IMR-90 (cell line): ENCODE results near the gene HSFX2. TPM values are rescaled to one million over a fixed set of nuclear protein-coding genes. Genes with fewer than 3 reads are reported as not detected.
A peak's percentile ranks its signal among the peaks of the same experiment; 100 is the strongest.

Source experiments
- ATAC-seq: fragments of 200-7000 bp; cut with Tn5 transposase; 2 replicates; pipeline ENCODE4 v1.9.1; 2020; ENCODE audit warnings: low read depth, mild to moderate bottlenecking, moderate library complexity
- BruUV-seq: library from RNA; stranded (reverse); fragments of 400-500 nt; replicated peaks from 2 replicates; lab custom pipeline; 2021; lab: Mats Ljungman, UMichigan
- CTCF ChIA-PET: fragments of 300-600 bp; formaldehyde crosslinking; extraction: SDS; loops from one replicate; lab custom pipeline; 2021; ENCODE audit warnings: antibody characterized with exemption; lab: Yijun Ruan, JAX
- POLR2A ChIA-PET: fragments of 300-600 bp; sonication (Branson Sonifier 250); formaldehyde crosslinking; loops from one replicate; lab custom pipeline; 2022; ENCODE audit warnings: antibody characterized with exemption; ENCODE audit not compliant: unreplicated experiment; lab: Charles Lee
- DNase-seq: peaks from one replicate; pipeline ENCODE4 v3.0.0; 2013
- H2AFZ ChIP-seq: replicated peaks from 2 replicates; pipeline ENCODE3; 2013; ENCODE audit warnings: low read length, mild to moderate bottlenecking; ENCODE audit not compliant: poor library complexity
- H2AK5ac ChIP-seq: 2 replicates; pipeline ENCODE4 v1.6.1; 2013; ENCODE audit warnings: low read depth, low read length, inconsistent platforms
- H2AK9ac ChIP-seq: replicated peaks from 2 replicates; pipeline ENCODE3; 2013; ENCODE audit warnings: mild to moderate bottlenecking, low read depth, low read length, moderate library complexity; ENCODE audit not compliant: poor library complexity
- H2BK120ac ChIP-seq: 2 replicates; pipeline ENCODE4 v1.6.1; 2013; ENCODE audit warnings: low read depth, low read length, inconsistent platforms
- H2BK15ac ChIP-seq: 3 replicates; pipeline ENCODE4 v1.6.1; 2013; ENCODE audit warnings: low read depth, low read length, inconsistent platforms
- H2BK20ac ChIP-seq: 2 replicates; pipeline ENCODE4 v1.6.1; 2013; ENCODE audit warnings: low read depth, mild to moderate bottlenecking, inconsistent platforms, low read length, moderate library complexity
- H2BK5ac ChIP-seq: 2 replicates; pipeline ENCODE4 v1.6.1; 2013; ENCODE audit warnings: mild to moderate bottlenecking, low read depth, low read length, inconsistent platforms; ENCODE audit not compliant: poor library complexity, severe bottlenecking
- H3K14ac ChIP-seq: replicated peaks from 2 replicates; pipeline ENCODE4 v1.6.1; 2013; ENCODE audit warnings: low read depth, low read length, inconsistent platforms
- H3K18ac ChIP-seq: 2 replicates; pipeline ENCODE4 v1.6.1; 2013; ENCODE audit warnings: low read depth, low read length, control low read depth
- H3K23ac ChIP-seq: 2 replicates; pipeline ENCODE4 v1.6.1; 2013; ENCODE audit warnings: low read depth, low read length, inconsistent platforms
- H3K27ac ChIP-seq: 2 replicates; pipeline ENCODE4 v1.5.1; 2013; ENCODE audit warnings: mild to moderate bottlenecking, control low read depth, low read length; ENCODE audit not compliant: insufficient read depth
- H3K27me3 ChIP-seq: 2 replicates; pipeline ENCODE4 v1.6.1; 2013; ENCODE audit warnings: low read length; ENCODE audit not compliant: control insufficient read depth, insufficient read depth
- H3K36me3 ChIP-seq: 2 replicates; pipeline ENCODE4 v1.6.1; 2013; ENCODE audit warnings: low read length, mixed read lengths; ENCODE audit not compliant: control insufficient read depth, insufficient read depth
- H3K4ac ChIP-seq: 2 replicates; pipeline ENCODE4 v1.6.1; 2013; ENCODE audit warnings: low read depth, low read length, inconsistent platforms
- H3K4me1 ChIP-seq: 2 replicates; pipeline ENCODE4 v1.6.1; 2013; ENCODE audit warnings: low read length, mixed read lengths; ENCODE audit not compliant: control insufficient read depth, insufficient read depth
- H3K4me2 ChIP-seq: 2 replicates; pipeline ENCODE4 v1.6.1; 2013; ENCODE audit warnings: low read depth, mild to moderate bottlenecking, control low read depth, low read length, moderate library complexity
- H3K4me3 ChIP-seq: 2 replicates; pipeline ENCODE4 v1.5.1; 2013; ENCODE audit warnings: low read depth, mild to moderate bottlenecking, control low read depth, low read length, moderate library complexity; ENCODE audit not compliant: insufficient read depth
- H3K56ac ChIP-seq: 2 replicates; pipeline ENCODE4 v1.6.1; 2013; ENCODE audit warnings: low read length, inconsistent platforms; ENCODE audit not compliant: insufficient read depth; ENCODE audit errors: extremely low read depth
- H3K79me1 ChIP-seq, 2 experiments: 2 replicates each; pipeline ENCODE4 v1.6.1; 2013; ENCODE audit warnings: low read length in 2 of 2, inconsistent platforms in 1 of 2, low read depth in 1 of 2
- H3K9ac ChIP-seq: 2 replicates; pipeline ENCODE4 v1.6.1; 2013; ENCODE audit warnings: low read depth, low read length, control low read depth
- H3K9me1 ChIP-seq: 2 replicates; pipeline ENCODE4 v1.6.1; 2013; ENCODE audit warnings: low read length, inconsistent platforms; ENCODE audit not compliant: insufficient read depth
- H3K9me3 ChIP-seq: 2 replicates; pipeline ENCODE4 v1.6.1; 2013; ENCODE audit warnings: low read length; ENCODE audit not compliant: control insufficient read depth, insufficient read depth
- H4K20me1 ChIP-seq: 2 replicates; pipeline ENCODE4 v1.6.1; 2013; ENCODE audit warnings: low read length, inconsistent platforms; ENCODE audit not compliant: insufficient read depth
- H4K5ac ChIP-seq: 2 replicates; pipeline ENCODE4 v1.6.1; 2013; ENCODE audit warnings: mild to moderate bottlenecking, low read depth, low read length, control low read depth
- H4K8ac ChIP-seq, 2 experiments: 2 replicates each; pipeline ENCODE4 v1.6.1; 2013; ENCODE audit warnings: low read depth in 2 of 2, low read length in 2 of 2, control low read depth in 1 of 2, inconsistent platforms in 1 of 2
- H4K91ac ChIP-seq: 2 replicates; pipeline ENCODE4 v1.6.1; 2013; ENCODE audit warnings: low read depth, low read length, inconsistent platforms; ENCODE audit not compliant: insufficient read depth
- CHD1 ChIP-seq: IDR thresholded peaks from 2 replicates; pipeline ENCODE4 v1.6.1; 2012; ENCODE audit warnings: low read depth, low read length, improper control_type of control experiment
- CTCF ChIP-seq: conservative IDR thresholded peaks from 2 replicates; pipeline ENCODE4 v1.5.1; 2012; ENCODE audit warnings: mild to moderate bottlenecking, low read depth, low read length, improper control_type of control experiment
- FOS ChIP-seq: fragments of 150-350 bp; IDR thresholded peaks from 2 replicates; pipeline ENCODE4 v1.6.1; 2016; ENCODE audit warnings: low read depth, low read length
- MAFK ChIP-seq: IDR thresholded peaks from 2 replicates; pipeline ENCODE4 v1.6.1; 2012; ENCODE audit warnings: low read depth, low read length, improper control_type of control experiment
- WGBS, 2 experiments: methylation state at CpG; one replicate each; pipeline versions ENCODE4 v1.1.5 to v1.1.7; 2013; ENCODE audit warnings: missing lambda C conversion rate in 2 of 2; ENCODE audit not compliant: insufficient read length in 1 of 2; ENCODE audit errors: extremely low coverage in 2 of 2; 5-methylcytosine and 5-hydroxymethylcytosine counted together
- dilution Hi-C: fragments of 300-500 bp; cut with HindIII; formaldehyde crosslinking; loops from one replicate; pipeline ENCODE4 v1.14.3; 2018; ENCODE audit warnings: low sequenced_read_pairs; ENCODE audit not compliant: unreplicated experiment
- in situ Hi-C: fragments of 300-500 bp; cut with MboI; formaldehyde crosslinking; loops from 3 replicates; pipeline ENCODE4 v1.14.3; 2019; ENCODE audit warnings: low sequenced_read_pairs, inconsistent platforms, mixed read lengths
- intact Hi-C: fragments of 100-400 bp; cut with micrococcal nuclease; formaldehyde crosslinking; loops from 2 replicates; pipeline ENCODE4 v1.10.0; 2022
- polyA plus RNA-seq, 3 experiments: library from polyadenylated mRNA; depleted of rRNA; stranded (reverse); fragments of >200 nt; gene quantifications; 2 replicates each; pipeline ENCODE4 v1.2.3, GENCODE V29; 2012; ENCODE audit warnings: low replicate concordance in 1 of 3
- total RNA-seq: library from RNA; depleted of rRNA; stranded (reverse); fragments of >200 nt; gene quantifications from 2 replicates; pipeline ENCODE4 v1.2.3, GENCODE V29; 2012

HSFX2 gene
- total and polyA plus RNA-seq, 2 of the 4 experiments (the other 2 are of a cell fraction) = 0.36 TPM; not detected in 1

DNA sequence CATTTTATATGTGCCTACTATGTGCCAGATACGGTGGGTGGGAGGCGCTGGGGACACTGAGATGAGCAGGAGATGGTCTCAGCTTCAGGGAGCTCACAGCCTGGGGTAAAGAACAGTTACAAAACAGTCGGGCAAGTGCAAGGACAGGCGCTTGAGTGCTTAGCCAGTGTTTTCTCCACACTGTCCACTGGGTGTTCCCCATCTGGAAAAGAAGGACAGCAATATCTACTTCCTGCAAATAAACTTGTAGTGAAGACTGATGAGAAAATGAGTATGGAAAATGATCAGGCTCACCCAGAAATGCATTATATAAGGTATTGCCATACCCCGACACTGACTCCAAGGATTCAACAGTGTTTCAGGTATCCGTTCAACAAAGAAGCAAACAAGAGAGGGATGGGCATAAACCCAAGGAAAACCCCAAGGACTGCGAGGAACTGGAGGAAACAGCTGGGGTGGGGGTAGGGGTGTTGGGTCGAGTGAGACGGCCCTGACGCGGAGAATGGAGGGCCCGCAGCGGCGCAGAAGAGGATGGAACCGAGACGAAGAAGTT lies 35.6 kb upstream of the HSFX2 start:
- Histone ChIP-seq H4K5ac (no peak overlapping the region), H2AK5ac (no peak overlapping the region), H4K20me1 (0 out of 2 replicates have a peak, but pooled peaks cover 17% of the 10 kb centered on the region), H2AFZ (peak overlapping the region; percentile 95), H3K4me2 (peak overlapping the region; percentile 95), H2BK5ac (peak overlapping the region; percentile 24), H3K56ac (no peak overlapping the region), H2BK120ac (no peak overlapping the region), H3K9ac (peak overlapping the region; percentile 78), H3K4ac (0 out of 2 replicates have a peak overlapping the region, but pooled peaks have one; percentile 15), H3K9me3 (no peaks in the 10 kb centered on the region), H3K4me3 (peak overlapping the region; percentile 91), H2BK15ac (no peak overlapping the region), H4K91ac (no peak overlapping the region), H3K23ac (0 out of 2 replicates have a peak overlapping the region, but pooled peaks have one; percentile 56), H3K36me3 (no peaks in the 10 kb centered on the region), H3K27ac (peak overlapping the region; percentile 77), H3K18ac (no peak overlapping the region), H3K4me1 (no peaks in the 10 kb centered on the region), H3K9me1 (no peaks in the 10 kb centered on the region), H3K79me1 (peaks cover 4 to 7% of the 10 kb centered on the region in 2 experiments; a peak in 3 of 4 replicates), H4K8ac (peak overlapping the region in 1 of 2 experiments; percentile 49; a peak in 1 of 4 replicates), H3K27me3 (peaks cover 5% of the 10 kb centered on the region), H2AK9ac (peak overlapping the region; percentile 49), H2BK20ac (no peak overlapping the region), H3K14ac (no peak overlapping the region)
- BruUV-seq = no TSS peak
- POLR2A ChIA-PET = no interaction called here
- CTCF ChIA-PET = interaction anchor here (0.6 kb wide), 1 partner anchor 24 kb away, joined by 3 read pairs; no protein-coding TSS in a partner anchor
- dilution Hi-C loops (no loop called here), in situ Hi-C loops (no loop called here), intact Hi-C loops (no loop called here)
- TF ChIP-seq CTCF (peak; percentile 27), CHD1 (no peak), FOS (no peak), MAFK (no peak)
- peak; percentile 76 for ATAC-seq
- 41% methylated on average over 9 of the region's 16 CpGs; no CpG with 5 or more reads in 1 of the 2 experiments for WGBS, 2 experiments
- DNase-seq = peak; percentile 55
